Peyer's patch (tissue), 4 donors: Measurements from ENCODE around the gene GABRA5. TPM values are rescaled to one million over a fixed set of nuclear protein-coding genes. Genes with fewer than 3 reads are reported as not detected.
A peak's percentile ranks its signal among the peaks of the same experiment; 100 is the strongest.

ENCODE experiments used
- DNase-seq, 3 donors: peaks; one replicate each; pipeline ENCODE4 v3.0.0-alpha.2; 2017 to 2019
- H3K27ac ChIP-seq, 4 donors: fragments of 200-600 bp; sonication (generic); one replicate each; pipeline ENCODE4 v1.5.1; 2016 to 2019
- H3K27me3 ChIP-seq, 2 donors: fragments of 200-600 bp; sonication (generic); one replicate each; pipeline ENCODE4 v1.5.1; 2019
- H3K36me3 ChIP-seq, 3 donors: fragments of 200-600 bp; sonication (generic); one replicate each; pipeline ENCODE4 v1.5.1; 2016 to 2019
- H3K4me1 ChIP-seq, 4 donors: fragments of 200-600 bp; sonication (generic); one replicate each; pipeline ENCODE4 v1.5.1; 2016 to 2019
- H3K4me3 ChIP-seq, 4 donors: fragments of 200-600 bp; sonication (generic); 1 replicate in 3 of 4; 2 replicates in 1 of 4; pipeline ENCODE4 v1.5.1; 2016 to 2019; ENCODE audit warnings: mild to moderate bottlenecking in 1 of 4
- H3K9me3 ChIP-seq, 4 donors: fragments of 200-600 bp; sonication (generic); one replicate each; pipeline ENCODE4 v1.5.1; 2016 to 2019; ENCODE audit warnings: mild to moderate bottlenecking in 1 of 4
- POLR2A ChIP-seq, 2 donors: fragments of 450-650 bp; IDR thresholded peaks; one replicate each; pipeline ENCODE4 v1.5.1; 2017; ENCODE audit warnings: antibody characterized with exemption in 2 of 2, mild to moderate bottlenecking in 2 of 2, moderate library complexity in 2 of 2
- total RNA-seq, 4 donors: library from RNA; depleted of rRNA; stranded (reverse); fragments of >200 nt; gene quantifications; one replicate each; pipeline ENCODE4 v1.1.0, GENCODE V29; 2016
- TF ChIP-seq, protein P1 (sequence below), 6 experiments: fragments of 450-650 bp in 4 of 6; fragments of 200-600 bp in 2 of 6; sonication (generic) in 1 of 6; IDR thresholded peaks; one replicate each; pipeline ENCODE4 v1.5.1; 2017 to 2019; ENCODE audit warnings: antibody characterized with exemption in 6 of 6, mild to moderate bottlenecking in 3 of 6, moderate library complexity in 1 of 6

The GABRA5 gene
- total RNA-seq, 4 donors from 2014 or later: not detected

GRCh38 chr15:26888761-26889160 lies 21.9 kb downstream of the GABRA5 start:
- no peak overlapping the region for H3K4me3 ChIP-seq
- no peak for TF ChIP-seq POLR2A (IDR thresholded peaks at IDR 0.05)
- TF ChIP-seq, protein P1, sequence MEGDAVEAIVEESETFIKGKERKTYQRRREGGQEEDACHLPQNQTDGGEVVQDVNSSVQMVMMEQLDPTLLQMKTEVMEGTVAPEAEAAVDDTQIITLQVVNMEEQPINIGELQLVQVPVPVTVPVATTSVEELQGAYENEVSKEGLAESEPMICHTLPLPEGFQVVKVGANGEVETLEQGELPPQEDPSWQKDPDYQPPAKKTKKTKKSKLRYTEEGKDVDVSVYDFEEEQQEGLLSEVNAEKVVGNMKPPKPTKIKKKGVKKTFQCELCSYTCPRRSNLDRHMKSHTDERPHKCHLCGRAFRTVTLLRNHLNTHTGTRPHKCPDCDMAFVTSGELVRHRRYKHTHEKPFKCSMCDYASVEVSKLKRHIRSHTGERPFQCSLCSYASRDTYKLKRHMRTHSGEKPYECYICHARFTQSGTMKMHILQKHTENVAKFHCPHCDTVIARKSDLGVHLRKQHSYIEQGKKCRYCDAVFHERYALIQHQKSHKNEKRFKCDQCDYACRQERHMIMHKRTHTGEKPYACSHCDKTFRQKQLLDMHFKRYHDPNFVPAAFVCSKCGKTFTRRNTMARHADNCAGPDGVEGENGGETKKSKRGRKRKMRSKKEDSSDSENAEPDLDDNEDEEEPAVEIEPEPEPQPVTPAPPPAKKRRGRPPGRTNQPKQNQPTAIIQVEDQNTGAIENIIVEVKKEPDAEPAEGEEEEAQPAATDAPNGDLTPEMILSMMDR (IDR thresholded peaks at IDR 0.05): no peak

GRCh38 chr15:26889298-26889898 lies 22.5 kb downstream of the GABRA5 start:
- Histone ChIP-seq H3K36me3 (no peaks in the 10 kb centered on the region), H3K27ac (no peak overlapping the region), H3K4me3 (no peak overlapping the region), H3K4me1 (no peaks in the 10 kb centered on the region), H3K27me3 (no peaks in the 10 kb centered on the region), H3K9me3 (no peaks in the 10 kb centered on the region)
- DNase-seq: peak in 1 of 3 donors; percentile 65
- TF ChIP-seq POLR2A (IDR thresholded peaks at IDR 0.05): no peak
- TF ChIP-seq, protein P1 (IDR thresholded peaks at IDR 0.05): peak in 5 of 6 experiments; percentile 54 to 74 (median 71)

More at GRCh38 chr15:26888761-26889160, 21.9 kb downstream of the GABRA5 start:
- no peaks in the 10 kb centered on the region for H3K9me3 ChIP-seq
- no peaks in the 10 kb centered on the region for H3K36me3 ChIP-seq
- DNase-seq: no peak
- no peaks in the 10 kb centered on the region for H3K4me1 ChIP-seq
- H3K27ac ChIP-seq: no peak overlapping the region
- H3K27me3 ChIP-seq: no peaks in the 10 kb centered on the region

DNA sequence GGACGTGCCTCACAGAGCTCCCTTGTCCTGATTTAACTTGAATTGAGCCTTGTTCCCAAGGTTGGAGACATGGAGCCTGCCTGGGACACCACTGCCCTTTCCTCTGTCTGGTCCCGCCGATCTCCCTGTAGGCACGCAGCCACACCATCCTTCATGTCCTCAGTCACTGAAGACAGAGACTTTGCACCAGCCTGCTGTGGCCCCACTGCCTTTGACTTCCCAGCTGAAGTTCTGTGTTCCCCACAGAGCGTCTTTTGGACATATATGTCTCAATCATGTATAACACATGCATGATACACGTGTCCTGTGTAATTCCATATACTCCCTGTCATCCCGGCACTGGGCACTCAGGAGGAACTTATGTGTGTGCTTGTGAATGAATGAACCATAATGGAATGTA lies 23.6 kb downstream of the GABRA5 start:
- TF ChIP-seq, protein P1 (IDR thresholded peaks at IDR 0.05): no peak
- no peak for TF ChIP-seq POLR2A (IDR thresholded peaks at IDR 0.05)
- Histone ChIP-seq H3K9me3 (no peaks in the 10 kb centered on the region), H3K27me3 (no peaks in the 10 kb centered on the region), H3K36me3 (no peaks in the 10 kb centered on the region), H3K27ac (no peak overlapping the region), H3K4me3 (no peak overlapping the region), H3K4me1 (no peaks in the 10 kb centered on the region)
- DNase-seq: no peak

DNA sequence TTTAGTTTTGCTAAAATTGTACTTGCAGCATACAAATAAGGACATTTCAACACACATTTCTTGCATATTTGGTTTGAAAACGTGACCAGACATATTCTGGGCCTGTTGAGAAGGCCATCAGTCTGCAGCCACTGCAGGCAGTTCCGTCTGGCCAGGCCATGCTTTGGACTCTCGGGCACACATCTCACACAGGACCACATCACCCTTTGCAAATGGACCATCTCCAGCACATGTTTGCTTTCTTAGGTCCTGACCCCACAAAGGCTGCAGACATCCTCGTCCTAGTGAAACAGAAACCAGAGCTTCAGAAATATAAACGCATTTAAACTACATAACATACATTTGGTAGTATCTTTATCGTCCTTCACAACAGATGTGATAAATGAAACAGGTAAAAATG lies 24.1 kb downstream of the GABRA5 start:
- no peak for DNase-seq
- Histone ChIP-seq H3K36me3 (no peaks in the 10 kb centered on the region), H3K4me3 (no peak overlapping the region), H3K27me3 (no peaks in the 10 kb centered on the region), H3K27ac (no peak overlapping the region), H3K4me1 (no peaks in the 10 kb centered on the region), H3K9me3 (no peaks in the 10 kb centered on the region)
- TF ChIP-seq POLR2A (IDR thresholded peaks at IDR 0.05): no peak
- TF ChIP-seq, protein P1 (IDR thresholded peaks at IDR 0.05): no peak

GRCh38 chr15:26891448-26892181 lies 24.8 kb downstream of the GABRA5 start:
- H3K4me3 ChIP-seq: peak overlapping the region in 1 of 4 donors; percentile 9
- no peak overlapping the region for H3K27ac ChIP-seq
- no peak for DNase-seq
- no peaks in the 10 kb centered on the region for H3K36me3 ChIP-seq
- H3K9me3 ChIP-seq: no peaks in the 10 kb centered on the region
- TF ChIP-seq, protein P1 (IDR thresholded peaks at IDR 0.05): peak in 3 of 6 experiments; percentile 21 to 37 (median 35)
- no peak for TF ChIP-seq POLR2A (IDR thresholded peaks at IDR 0.05)
- no peaks in the 10 kb centered on the region for H3K4me1 ChIP-seq
- H3K27me3 ChIP-seq: no peaks in the 10 kb centered on the region
